ENCODE data around the gene CELF2.

GRCh38 chr10:11266426-11266825 lies 248.8 kb downstream of the CELF2 start:
- TF ChIP-seq EZH2 (IDR thresholded peaks at IDR 0.05; ENCODE audit: insufficient read depth, poor library complexity, severe bottlenecking) = no peak
- no peak for TF ChIP-seq EZH2phosphoT487 (IDR thresholded peaks at IDR 0.05; ENCODE audit: insufficient read depth, low read depth)

Measured in GM23248 (cell line).